GM10248 (cell line): ENCODE data around the gene PARP8.

Experiments
- CTCF ChIA-PET: fragments of 300-600 bp; sonication (Branson Sonifier 250); formaldehyde crosslinking; extraction: SDS; loops from one replicate; lab custom pipeline; 2021; ENCODE audit warnings: antibody characterized with exemption; lab: Yijun Ruan, JAX
- POLR2A ChIA-PET: fragments of 350-650 bp; sonication (Branson Sonifier 250); formaldehyde crosslinking; extraction: SDS; loops from one replicate; lab custom pipeline; 2020; ENCODE audit warnings: antibody characterized with exemption; lab: Yijun Ruan, JAX
- DNase-seq: peaks from one replicate; pipeline ENCODE4 v3.0.0; 2012; ENCODE audit errors: extremely low spot score
- CTCF ChIP-seq: IDR thresholded peaks from 2 replicates; pipeline ENCODE4 v1.5.1; 2012; ENCODE audit warnings: mild to moderate bottlenecking, low read depth; ENCODE audit errors: extremely low read depth, missing control alignments, control extremely low read depth

The PARP8 gene

GRCh38 chr5:50866415-50866814 is 200.0 kb downstream of the PARP8 start:
- no peak for DNase-seq
- no peak for TF ChIP-seq CTCF
- ChIA-PET CTCF (no interaction called here), POLR2A (no interaction called here)

GRCh38 chr5:50867140-50867539 is 200.7 kb downstream of the PARP8 start:
- TF ChIP-seq CTCF = no peak
- no peak for DNase-seq
- ChIA-PET POLR2A (no interaction called here), CTCF (no interaction called here)

- DNase-seq = no peak
- ChIA-PET POLR2A (no interaction called here), CTCF (no interaction called here)
- no peak for TF ChIP-seq CTCF
Observed at GRCh38 chr5:50873595-50874277, 207.3 kb downstream of the PARP8 start.

- CTCF ChIA-PET = no interaction called here
- no peak for DNase-seq
- TF ChIP-seq CTCF = no peak
- POLR2A ChIA-PET = no interaction called here
Observed at GRCh38 chr5:50874306-50875001, 208.0 kb downstream of the PARP8 start.

GRCh38 chr5:50875002-50875344 is 208.5 kb downstream of the PARP8 start:
- CTCF ChIA-PET = no interaction called here
- no peak for DNase-seq
- TF ChIP-seq CTCF = no peak
- POLR2A ChIA-PET = no interaction called here

- CTCF ChIA-PET = interaction anchor here (0.6 kb wide), 1 partner anchor 18 kb away, joined by 3 read pairs; no protein-coding TSS in a partner anchor
- no peak for TF ChIP-seq CTCF
- POLR2A ChIA-PET = no interaction called here
- no peak for DNase-seq
Observed at GRCh38 chr5:50878470-50878869, 212.0 kb downstream of the PARP8 start.
